ENCODE data around the gene UCK2. TPM values are rescaled to one million over a fixed set of nuclear protein-coding genes. Genes with fewer than 3 reads are reported as not detected.

UCK2 gene
- polyA plus RNA-seq, 3 donors: 12.4 to 15.4 (median 12.8) TPM

GRCh38 chr1:165826565-165827267 is 698 bp upstream of the UCK2 start:
- Histone ChIP-seq H2AFZ (ENCODE audit: insufficient read depth, low read depth, low read length, poor library complexity, severe bottlenecking) (peak overlapping the region; percentile 71), H3K79me2 (ENCODE audit: insufficient read depth, low read length) (peaks cover 54% of the 10 kb centered on the region), H3K36me3 (replicated peaks in 1 of 2; ENCODE audit: control insufficient read depth in 1 of 2, insufficient read depth in 2 of 2, low read length in 2 of 2) (no peaks in the 10 kb centered on the region), H4K20me1 (ENCODE audit: insufficient read depth, low read length) (no peaks in the 10 kb centered on the region), H3K4me2 (replicated peaks; ENCODE audit: extremely low read depth, low read length, poor library complexity, severe bottlenecking) (peak overlapping the region; percentile 91), H3K27me3 (ENCODE audit: control insufficient read depth in 2 of 2, insufficient read depth in 2 of 2, low read length in 2 of 2) (no peaks in the 10 kb centered on the region), H3K27ac (ENCODE audit: low read depth in 1 of 2, low read length in 2 of 2) (peak overlapping the region in 1 of 2 donors; percentile 82), H3K4me1 (ENCODE audit: control insufficient read depth in 1 of 2, insufficient read depth in 2 of 2, low read length in 2 of 2) (peaks cover 17 to 23% of the 10 kb centered on the region in 2 donors), H3K4me3 (replicated peaks in 1 of 3; ENCODE audit: low read depth in 2 of 3, low read length in 3 of 3) (peak overlapping the region; percentile 43 to 84 (median 75)), H3K9ac (ENCODE audit: insufficient read depth, low read length, poor library complexity, severe bottlenecking) (peak overlapping the region; percentile 78), H3K9me3 (replicated peaks in 1 of 2; ENCODE audit: control insufficient read depth in 1 of 2, insufficient read depth in 1 of 2, low read length in 2 of 2) (no peaks in the 10 kb centered on the region)
- H3K27ac Mint-ChIP-seq: peak overlapping the region in 5 of 7 donors; percentile 41 to 76 (median 62)
- H3K27me3 Mint-ChIP-seq (ENCODE audit: low read depth in 3 of 3): peaks cover 0 to 3% (median 0%) of the 10 kb centered on the region in 3 donors
- H3K4me3 Mint-ChIP-seq: peak overlapping the region; percentile 79 to 86
- TF ChIP-seq CTCF (IDR thresholded peaks at IDR 0.05): no peak
- peaks cover 21% of the 10 kb centered on the region for H3K4me1 Mint-ChIP-seq
- intact Hi-C loops (cut with micrococcal nuclease): loop anchor here (5.0 to 10.0 kb wide), 4 partner anchors 46 to 59 kb away; partner anchors contain the start of gene TMCO1 (in 1 of the 2)
- no peaks in the 10 kb centered on the region for H3K36me3 Mint-ChIP-seq
- WGBS (ENCODE audit: insufficient coverage): 100% methylated on average over 1 of the region's 10 CpGs
- no peaks in the 10 kb centered on the region for H3K9me3 Mint-ChIP-seq
- peak in 1 of 3 donors; percentile 34 for DNase-seq

- Mint-ChIP-seq H3K9me3 (no peaks in the 10 kb centered on the region), H3K4me1 (peaks cover 25% of the 10 kb centered on the region), H3K27ac (peak overlapping the region; percentile 77 to 91 (median 88)), H3K4me3 (peak overlapping the region; percentile 97), H3K27me3 (ENCODE audit: low read depth in 3 of 3) (peaks cover 0 to 1% (median 0%) of the 10 kb centered on the region in 3 donors), H3K36me3 (peaks cover 0 to under 1% of the 10 kb centered on the region in 2 donors)
- Histone ChIP-seq H3K9ac (ENCODE audit: insufficient read depth, low read length, poor library complexity, severe bottlenecking) (peak overlapping the region; percentile 78), H3K4me3 (replicated peaks in 1 of 3; ENCODE audit: low read depth in 2 of 3, low read length in 3 of 3) (peak overlapping the region; percentile 43 to 84 (median 75)), H3K9me3 (replicated peaks in 1 of 2; ENCODE audit: control insufficient read depth in 1 of 2, insufficient read depth in 1 of 2, low read length in 2 of 2) (no peaks in the 10 kb centered on the region), H3K79me2 (ENCODE audit: insufficient read depth, low read length) (peaks cover 69% of the 10 kb centered on the region), H3K4me1 (ENCODE audit: control insufficient read depth in 1 of 2, insufficient read depth in 2 of 2, low read length in 2 of 2) (peaks cover 17 to 23% of the 10 kb centered on the region in 2 donors), H2AFZ (ENCODE audit: insufficient read depth, low read depth, low read length, poor library complexity, severe bottlenecking) (peak overlapping the region; percentile 95), H3K36me3 (replicated peaks in 1 of 2; ENCODE audit: control insufficient read depth in 1 of 2, insufficient read depth in 2 of 2, low read length in 2 of 2) (no peaks in the 10 kb centered on the region), H3K27me3 (ENCODE audit: control insufficient read depth in 2 of 2, insufficient read depth in 2 of 2, low read length in 2 of 2) (no peaks in the 10 kb centered on the region), H3K4me2 (replicated peaks; ENCODE audit: extremely low read depth, low read length, poor library complexity, severe bottlenecking) (peak overlapping the region; percentile 91), H3K27ac (ENCODE audit: low read depth in 1 of 2, low read length in 2 of 2) (peak overlapping the region; percentile 70 to 82), H4K20me1 (ENCODE audit: insufficient read depth, low read length) (no peaks in the 10 kb centered on the region)
- intact Hi-C loops (cut with micrococcal nuclease): loop anchor here (5.0 to 10.0 kb wide), 4 partner anchors 44 to 61 kb away; partner anchors contain the start of gene TMCO1 (in 1 of the 2)
- DNase-seq: peak in 2 of 3 donors; percentile 32 to 34
- TF ChIP-seq CTCF (IDR thresholded peaks at IDR 0.05): peak; percentile 33
- under 1% methylated on average over 40 of the region's 49 CpGs for WGBS (ENCODE audit: insufficient coverage)
These were observed 772 bp downstream of the UCK2 start for GRCh38 chr1:165828103-165828668.

All from CD14-positive monocyte (primary cell).